ENCODE data around the gene UBAC1. TPM values are rescaled to one million over a fixed set of nuclear protein-coding genes. Genes with fewer than 3 reads are reported as not detected.
"Not testable (repeated sequence)": the region's sequence is repeated elsewhere in the genome, so short reads cannot be mapped to it uniquely, and the experiment has no call there.

UBAC1 gene
- total RNA-seq, 4 donors from 2014 or later: 47.6 to 63.2 (median 54.3) TPM

GRCh38 chr9:135896205-135896604, 65.0 kb downstream of the UBAC1 start:
- intact Hi-C loops (cut with DNase I): no loop called here
- 84% methylated on average over 3 of the region's 3 CpGs for WGBS, 2 donors
- Histone ChIP-seq H3K36me3 (peaks cover 0 to 4% (median 0%) of the 10 kb centered on the region in 3 donors), H3K4me1 (peaks cover 9 to 69% (median 11%) of the 10 kb centered on the region in 3 donors), H3K9me3 (no peaks in the 10 kb centered on the region), H3K27me3 (no peaks in the 10 kb centered on the region), H3K4me3 (no peak overlapping the region), H3K27ac (peak overlapping the region in 1 of 4 donors; percentile 6)
- TF ChIP-seq POLR2A (IDR thresholded peaks at IDR 0.05) (no peak), CTCF (IDR thresholded peaks at IDR 0.05) (no peak)
- DNase-seq: no peak

- intact Hi-C loops (cut with DNase I): no loop called here
- Histone ChIP-seq H3K9me3 (no peaks in the 10 kb centered on the region), H3K4me1 (peaks cover 18 to 69% (median 20%) of the 10 kb centered on the region in 3 donors), H3K27ac (no peak overlapping the region), H3K27me3 (no peaks in the 10 kb centered on the region), H3K4me3 (no peak overlapping the region), H3K36me3 (peaks cover 0 to 4% (median 0%) of the 10 kb centered on the region in 3 donors)
- whole genome bisulfite sequencing, 2 donors: 85 to 87% methylated on average over 4 of the region's 4 CpGs
- no peak for TF ChIP-seq CTCF (IDR thresholded peaks at IDR 0.05)
- no peak for TF ChIP-seq POLR2A (IDR thresholded peaks at IDR 0.05)
- DNase-seq: no peak
Observed at GRCh38 chr9:135895202-135895848, 65.8 kb downstream of the UBAC1 start.

DNA sequence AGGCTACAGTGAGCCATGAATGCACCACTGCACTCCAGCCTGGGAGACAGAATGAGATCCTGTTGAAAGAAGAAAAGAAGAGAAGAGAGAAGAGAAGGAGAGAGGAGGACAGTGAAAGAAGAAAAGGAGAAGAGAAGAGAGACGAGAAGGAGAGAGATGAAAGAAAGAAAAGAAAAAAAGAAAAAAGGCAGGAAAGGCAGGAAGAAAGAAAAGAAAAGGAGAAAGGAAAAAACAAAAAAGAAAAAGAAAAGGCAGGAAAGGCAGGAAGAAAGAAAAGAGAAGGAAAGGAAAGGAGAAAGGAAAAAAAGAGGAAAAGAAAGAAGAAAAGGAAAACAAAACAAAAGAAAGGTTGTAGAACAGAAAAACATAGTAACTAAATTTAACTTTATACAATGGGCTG, 68.1 kb downstream of the UBAC1 start:
- Histone ChIP-seq H3K9me3 (no peaks in the 10 kb centered on the region), H3K4me3 (no peak overlapping the region), H3K27me3 (no peaks in the 10 kb centered on the region), H3K36me3 (peaks cover 0 to 4% (median 0%) of the 10 kb centered on the region in 3 donors), H3K4me1 (peaks cover 39 to 83% (median 39%) of the 10 kb centered on the region in 3 donors), H3K27ac (no peak overlapping the region)
- WGBS, 2 donors: 64 to 89% methylated on average over 1 of the region's 1 CpG
- intact Hi-C loops (cut with DNase I): no loop called here
- TF ChIP-seq CTCF (IDR thresholded peaks at IDR 0.05): no peak
- TF ChIP-seq POLR2A (IDR thresholded peaks at IDR 0.05): no peak
- DNase-seq: no peak

- H3K27ac ChIP-seq; DNase-seq; H3K27me3 ChIP-seq; H3K4me3 ChIP-seq; H3K36me3 ChIP-seq; H3K9me3 ChIP-seq; intact Hi-C loops (cut with DNase I): not testable (repeated sequence)
- peaks cover 46 to 87% (median 47%) of the 10 kb centered on the region in 3 donors for H3K4me1 ChIP-seq
- 72 to 88% methylated on average over 4 to 6 of the region's 6 CpGs for WGBS, 2 donors
Observed at GRCh38 chr9:135892327-135892726, 68.8 kb downstream of the UBAC1 start.

DNA sequence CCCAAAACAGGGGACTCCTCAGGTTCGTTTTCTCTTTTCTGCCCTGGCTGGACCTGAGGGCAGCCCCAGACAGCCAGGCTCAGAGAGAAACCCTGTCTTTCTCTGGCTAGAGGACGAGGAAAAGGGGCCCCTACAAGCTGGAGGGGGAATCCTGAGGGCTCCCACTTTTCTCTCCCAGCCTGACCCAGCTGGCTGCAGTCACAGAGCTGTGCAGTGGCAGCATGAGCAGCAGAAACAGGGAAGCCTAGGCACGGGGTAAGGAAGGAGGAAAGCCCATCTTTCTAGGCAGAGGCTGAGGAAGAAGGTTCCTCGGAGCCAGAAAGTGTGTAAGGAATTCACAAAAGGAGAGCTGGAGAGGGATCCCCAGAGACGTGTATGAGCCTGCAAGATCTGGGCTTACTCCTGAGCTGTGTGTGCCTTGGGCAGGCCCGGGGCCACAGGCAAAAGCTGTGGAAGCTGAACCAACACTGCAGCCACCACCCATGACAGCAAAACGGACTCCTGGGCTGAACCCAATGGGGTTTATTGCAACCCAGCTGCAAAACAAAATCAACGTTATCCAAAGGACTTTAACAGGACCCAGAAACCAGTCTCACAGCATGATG, 70.0 kb downstream of the UBAC1 start:
- intact Hi-C loops (cut with DNase I): no loop called here
- TF ChIP-seq POLR2A (IDR thresholded peaks at IDR 0.05): no peak
- TF ChIP-seq CTCF (IDR thresholded peaks at IDR 0.05): no peak
- Histone ChIP-seq H3K4me1 (peaks cover 53 to 87% (median 56%) of the 10 kb centered on the region in 3 donors), H3K27me3 (no peaks in the 10 kb centered on the region), H3K4me3 (no peak overlapping the region), H3K36me3 (no peaks in the 10 kb centered on the region), H3K27ac (peak overlapping the region; percentile 56 to 67 (median 63)), H3K9me3 (no peaks in the 10 kb centered on the region)
- WGBS, 2 donors: 33 to 60% methylated on average over 7 to 8 of the region's 8 CpGs
- no peak for DNase-seq
